ENCODE data around the gene UTY. TPM values are rescaled to one million over a fixed set of nuclear protein-coding genes. Genes with fewer than 3 reads are reported as not detected.

UTY gene
- polyA plus RNA-seq (ENCODE audit: insufficient read length in 4 of 4): 10 to 100 TPM; 21.8 to 27.8 (median 25.5) TPM

DNA sequence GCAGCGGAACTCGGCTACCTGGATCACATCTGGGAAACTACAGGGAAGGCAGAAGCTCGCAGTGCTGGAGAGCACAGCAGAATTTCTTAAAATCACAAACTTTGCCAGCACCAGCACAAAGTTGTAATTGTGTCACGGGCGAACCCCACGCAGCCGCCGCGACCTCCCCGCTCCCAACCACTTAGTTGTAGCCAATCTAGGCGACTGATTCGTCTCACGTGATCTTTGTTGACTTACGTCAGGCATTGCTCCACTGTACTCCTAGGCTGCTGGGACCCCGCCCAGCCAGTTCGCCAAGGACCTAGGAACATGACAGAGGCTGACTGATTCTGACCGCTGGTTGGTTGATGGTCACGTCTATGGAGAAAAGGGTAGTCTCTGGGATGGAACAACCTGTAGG is at the start of gene UTY:
Gene UTY, minus strand, starts transcription at position 206 of the 400 bp plus-strand sequence. CDS start 368 bp downstream, outside the sequence.
- peak; percentile 60 to 76 (median 72) for DNase-seq (ENCODE audit: low read depth in 4 of 4, low spot score in 3 of 4)

DNA sequence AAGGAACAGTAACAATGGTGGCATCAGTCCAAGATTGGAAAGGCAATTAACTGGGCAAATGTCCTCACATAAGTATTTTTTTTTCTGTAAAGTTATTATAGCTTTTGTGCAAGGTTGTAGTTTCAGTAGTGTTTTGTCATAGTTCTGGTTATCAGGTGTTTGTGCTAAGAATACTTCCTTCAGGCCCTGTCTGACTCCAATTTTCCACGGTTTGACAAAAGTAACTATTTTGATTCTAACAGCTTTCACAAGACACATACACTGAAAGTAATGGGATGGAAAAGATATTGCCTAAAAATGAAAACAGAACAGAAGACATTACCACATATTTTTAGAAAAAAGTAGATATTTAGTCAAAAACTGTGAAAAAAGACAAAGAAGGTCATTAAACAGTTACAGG is 40.6 kb upstream of the UTY start:
- DNase-seq (ENCODE audit: low read depth in 4 of 4, low spot score in 3 of 4): no peak

DNA sequence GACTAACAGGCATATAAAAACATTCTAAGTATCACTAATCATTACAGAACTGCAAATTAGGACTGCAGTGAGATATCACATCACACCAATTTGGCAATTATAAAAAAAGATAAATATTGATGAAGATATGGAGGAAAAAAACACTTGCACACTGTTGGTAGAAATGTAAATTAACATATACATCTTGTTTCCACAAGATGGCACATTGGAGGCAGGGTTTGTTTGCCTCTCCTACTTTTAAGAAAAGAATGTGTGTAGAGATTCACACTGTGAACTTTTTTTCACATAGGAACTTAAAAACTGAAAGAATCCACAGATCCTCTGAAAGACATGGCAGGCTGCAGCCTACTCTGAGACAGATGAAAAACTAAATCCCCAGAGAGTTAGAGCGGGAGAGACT is 21.4 kb upstream of the UTY start:
- DNase-seq (ENCODE audit: low read depth in 4 of 4, low spot score in 3 of 4): no peak

DNA sequence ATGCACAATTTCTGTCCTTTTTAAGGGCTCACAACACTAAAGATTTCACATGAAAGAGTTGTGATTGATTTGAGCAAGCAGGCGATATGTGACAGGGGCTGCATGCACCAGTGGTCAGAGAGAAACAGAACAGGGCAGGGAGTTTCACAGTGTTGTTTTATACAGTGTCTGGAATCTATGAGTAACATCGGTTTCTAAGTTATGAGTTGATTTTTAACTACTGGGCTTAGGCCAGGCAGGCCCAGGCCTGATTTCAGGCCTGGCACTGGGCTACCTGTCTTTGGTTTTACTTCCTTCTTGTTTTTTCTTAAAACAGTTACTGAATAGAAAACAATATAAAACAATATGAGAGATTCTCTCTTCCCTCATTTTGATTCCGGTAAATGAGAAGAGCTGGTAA is 13.9 kb upstream of the UTY start:
- no peak for DNase-seq (ENCODE audit: low read depth in 4 of 4, low spot score in 3 of 4)

DNA sequence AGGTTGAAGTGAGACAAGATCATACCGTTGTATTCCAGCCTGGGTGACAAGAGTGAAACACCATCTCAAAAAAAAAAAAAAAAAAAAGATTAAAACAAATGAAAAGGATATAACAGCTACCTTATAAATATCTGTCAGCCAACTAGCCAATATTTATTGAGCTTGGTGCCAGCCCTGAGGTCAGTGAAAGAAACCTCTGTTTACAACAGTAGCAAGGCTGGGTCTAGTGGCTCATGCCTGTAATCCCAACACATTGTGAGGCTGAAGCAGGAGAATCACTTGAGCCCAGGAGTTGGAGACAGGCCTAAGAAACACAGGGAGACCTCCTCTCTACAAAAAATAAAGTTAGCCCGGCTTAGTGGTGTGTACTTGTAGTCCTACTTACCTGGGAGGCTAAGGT is 12.6 kb upstream of the UTY start:
- no peak for DNase-seq (ENCODE audit: low read depth in 4 of 4, low spot score in 3 of 4)

DNA sequence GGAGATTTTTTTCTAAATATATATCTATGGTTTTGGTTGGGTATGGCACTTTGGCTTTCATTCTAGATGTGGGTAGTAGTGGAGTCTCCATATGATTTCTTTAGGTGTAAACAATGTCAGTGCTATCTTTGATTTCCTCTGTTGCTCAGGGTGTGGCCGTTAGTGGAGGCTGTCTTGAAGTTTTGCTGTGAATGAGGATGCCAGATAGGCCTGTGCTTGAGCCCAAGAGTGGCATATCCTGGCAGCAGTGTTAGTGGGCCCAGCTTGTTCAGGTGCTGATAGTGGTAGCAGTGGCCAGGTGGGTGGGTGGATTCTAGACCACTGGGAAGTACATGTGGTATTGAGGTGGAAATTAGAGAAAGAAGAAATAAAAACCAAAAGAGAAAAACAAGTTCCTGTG is 8.9 kb upstream of the UTY start:
- no peak for DNase-seq (ENCODE audit: low read depth in 4 of 4, low spot score in 3 of 4)

DNA sequence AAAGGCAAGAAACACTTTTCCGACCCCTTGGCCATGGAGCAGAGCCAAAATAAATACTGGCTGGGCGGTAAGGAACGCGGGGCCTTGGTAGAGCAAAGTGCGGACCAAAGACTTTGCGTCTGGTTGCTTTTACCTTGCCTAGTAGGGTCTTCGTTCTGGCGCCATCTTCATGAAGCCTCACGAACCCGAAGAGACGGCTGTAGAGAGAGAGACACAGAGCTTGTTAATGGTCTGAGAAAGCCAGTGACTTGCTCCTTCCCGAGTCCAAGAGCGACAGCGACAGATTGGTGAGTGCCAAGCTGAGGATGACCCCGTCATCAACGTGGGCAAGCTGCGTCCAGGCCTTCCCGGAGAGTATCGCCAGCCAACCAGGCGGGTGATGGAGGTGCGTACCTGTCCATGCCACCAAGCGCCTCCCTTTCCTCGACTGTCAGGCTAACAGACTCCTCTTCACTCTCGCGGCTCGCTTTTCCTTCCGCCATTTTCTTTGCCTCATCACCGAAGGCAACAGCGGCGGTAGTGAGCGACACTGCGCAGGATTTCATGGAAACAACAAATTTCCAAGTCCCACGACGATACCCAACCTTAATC is 617 bp downstream of the UTY start:
- peak in 3 of 4 donors; percentile 33 to 42 (median 36) for DNase-seq (ENCODE audit: low read depth in 4 of 4, low spot score in 3 of 4)

DNA sequence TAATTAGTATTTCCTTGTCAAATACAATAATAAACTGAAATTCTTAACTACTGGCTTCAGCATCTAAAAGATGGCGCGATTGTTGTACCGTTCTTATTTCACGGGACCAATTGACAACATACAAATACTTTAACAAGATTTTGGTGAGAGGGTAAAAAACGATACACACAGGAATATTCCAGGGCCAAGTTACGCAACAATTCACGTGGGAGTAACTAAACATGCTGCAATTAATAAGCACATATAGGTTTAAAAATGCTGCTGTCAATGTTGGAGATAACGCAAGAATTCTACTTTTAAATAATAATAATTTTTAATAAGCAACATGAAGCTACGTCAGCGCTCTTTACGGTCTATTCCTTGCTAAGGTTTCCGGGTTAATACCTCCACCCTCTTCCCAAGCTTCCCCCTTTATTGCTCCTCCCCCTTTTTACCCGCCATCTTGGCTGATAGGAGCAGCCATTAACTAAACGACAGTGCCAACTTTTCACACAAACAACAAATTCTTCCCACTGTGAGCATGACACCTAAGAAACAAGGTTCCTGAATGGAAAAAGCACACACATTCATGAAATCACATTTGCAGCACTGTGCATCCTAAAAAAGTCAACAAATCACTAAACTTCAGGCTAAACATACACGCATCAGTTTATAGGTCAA is 1.6 kb downstream of the UTY start:
- DNase-seq (ENCODE audit: low read depth in 4 of 4, low spot score in 3 of 4): peak; percentile 35 to 57 (median 47)

DNA sequence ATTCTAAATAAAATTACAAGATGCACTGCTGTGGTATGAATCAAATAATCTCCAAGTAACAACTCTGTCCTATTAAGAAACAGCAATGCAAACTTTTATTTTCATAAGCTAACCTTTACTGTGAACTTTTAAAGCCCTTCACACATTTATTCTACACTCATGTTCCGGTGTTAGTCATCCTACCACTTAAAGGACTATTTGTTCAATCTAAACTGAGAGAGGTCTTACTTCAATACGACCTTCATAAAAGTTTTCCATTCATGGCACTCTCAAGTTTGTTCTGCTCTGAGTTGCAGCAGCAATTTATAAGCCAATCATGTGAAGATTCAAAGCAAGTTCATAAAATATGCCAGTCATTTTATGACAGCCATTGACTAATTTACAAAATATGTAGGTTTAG is 4.8 kb downstream of the UTY start:
- no peak for DNase-seq (ENCODE audit: low read depth in 4 of 4, low spot score in 3 of 4)

DNA sequence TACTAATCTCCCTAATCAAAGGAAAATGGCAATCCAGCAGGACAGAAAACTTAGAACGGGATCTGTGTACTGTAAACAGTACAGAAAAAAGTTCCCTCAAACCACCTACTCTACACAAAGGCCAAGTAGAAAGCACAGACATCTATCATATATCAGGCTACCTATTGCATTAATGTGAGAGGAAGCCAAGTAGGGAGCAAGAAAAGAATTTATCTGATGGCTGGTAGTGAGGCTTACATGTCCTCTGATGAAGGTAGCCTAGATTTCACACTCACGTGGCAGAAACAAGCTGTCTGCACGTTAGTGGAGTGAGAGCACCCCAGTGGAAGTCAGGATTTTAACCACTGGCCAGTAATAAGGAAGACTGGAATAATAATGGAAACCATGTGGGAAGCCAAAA is 28.3 kb downstream of the UTY start:
- DNase-seq (ENCODE audit: low read depth in 4 of 4, low spot score in 3 of 4): no peak

DNA sequence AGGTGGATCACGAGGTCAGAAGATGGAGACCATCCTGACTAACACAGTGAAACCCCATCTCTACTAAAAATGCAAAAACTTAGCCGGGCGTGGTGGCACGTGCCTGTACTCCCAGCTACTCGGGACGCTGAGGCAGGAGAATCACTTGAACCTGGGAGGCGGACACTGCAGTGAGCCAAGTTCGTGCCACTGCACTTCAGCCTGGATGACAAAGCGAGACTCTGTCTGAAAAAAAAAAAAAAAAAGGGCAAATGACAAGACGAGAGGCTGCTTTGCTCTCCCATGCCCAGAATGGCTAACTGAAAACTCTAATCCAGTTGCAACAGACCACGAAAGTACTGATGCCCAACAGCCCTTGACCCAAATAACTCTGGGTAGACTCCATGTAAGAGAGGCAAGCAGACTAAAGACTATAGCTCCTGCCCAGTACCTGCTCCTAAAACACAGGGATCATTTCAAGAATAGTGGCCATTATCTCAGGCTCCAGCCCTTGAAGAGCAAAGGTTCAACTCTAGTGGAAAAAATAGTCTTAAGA is 29.2 kb downstream of the UTY start:
- no peak for DNase-seq (ENCODE audit: low read depth in 4 of 4, low spot score in 3 of 4)

DNA sequence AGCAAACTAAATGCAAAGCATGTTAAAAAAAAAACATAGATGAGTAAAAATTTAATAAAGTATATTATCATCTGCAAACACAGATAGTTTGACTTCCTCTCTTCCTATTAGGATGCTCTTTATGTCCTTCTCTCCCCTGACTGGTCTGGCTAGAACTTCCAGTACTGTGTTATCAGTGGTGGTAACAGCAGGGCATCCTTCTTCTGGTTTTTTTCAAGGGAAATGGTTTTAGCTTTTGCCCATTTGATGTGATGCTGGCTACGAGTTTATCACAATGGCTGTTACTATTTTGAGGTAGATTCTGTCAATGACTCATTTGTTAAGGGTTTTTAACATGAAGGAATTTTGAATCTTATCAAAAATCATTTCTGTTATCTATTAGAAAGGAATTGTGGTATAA is 34.3 kb downstream of the UTY start:
- DNase-seq (ENCODE audit: low read depth in 4 of 4, low spot score in 3 of 4): no peak

DNA sequence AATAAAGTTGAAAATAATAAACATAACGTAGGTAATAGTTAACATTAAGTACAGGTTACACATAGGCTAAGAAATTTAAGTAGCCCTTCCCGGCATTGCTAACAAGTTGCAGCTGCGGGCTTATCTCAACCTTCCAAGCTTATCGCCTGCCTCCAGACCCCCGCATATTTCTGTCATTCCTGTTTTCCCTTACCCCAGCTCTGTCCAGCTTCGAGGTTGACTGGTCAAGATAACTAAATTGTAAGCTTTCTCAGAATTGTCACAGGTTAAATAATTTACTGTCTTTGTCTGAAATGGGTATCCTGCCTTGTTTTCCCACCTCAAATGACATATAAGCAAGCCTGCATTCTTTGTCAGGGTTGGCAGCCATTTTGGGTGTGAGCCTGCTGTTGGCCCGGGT is 36.7 kb downstream of the UTY start:
- DNase-seq (ENCODE audit: low read depth in 4 of 4, low spot score in 3 of 4): no peak

DNA sequence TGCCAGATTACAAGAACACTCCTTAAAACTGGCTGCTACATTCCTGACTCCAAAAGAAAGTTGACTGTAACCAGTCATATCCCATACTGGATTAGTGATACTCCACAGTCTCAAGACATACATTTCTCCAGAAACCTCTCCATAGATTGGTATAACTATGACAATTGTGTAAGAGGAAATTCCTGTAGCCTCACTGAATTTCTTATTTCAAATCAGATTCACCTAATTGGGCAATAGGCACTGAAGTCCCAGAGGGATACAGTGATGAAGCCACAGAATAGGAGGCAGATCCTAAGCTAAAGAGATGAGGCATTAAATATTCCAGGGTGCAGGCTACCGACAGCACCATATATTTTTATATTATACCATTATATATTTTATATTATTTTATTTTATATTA is 39.0 kb downstream of the UTY start:
- DNase-seq (ENCODE audit: low read depth in 4 of 4, low spot score in 3 of 4): no peak

DNA sequence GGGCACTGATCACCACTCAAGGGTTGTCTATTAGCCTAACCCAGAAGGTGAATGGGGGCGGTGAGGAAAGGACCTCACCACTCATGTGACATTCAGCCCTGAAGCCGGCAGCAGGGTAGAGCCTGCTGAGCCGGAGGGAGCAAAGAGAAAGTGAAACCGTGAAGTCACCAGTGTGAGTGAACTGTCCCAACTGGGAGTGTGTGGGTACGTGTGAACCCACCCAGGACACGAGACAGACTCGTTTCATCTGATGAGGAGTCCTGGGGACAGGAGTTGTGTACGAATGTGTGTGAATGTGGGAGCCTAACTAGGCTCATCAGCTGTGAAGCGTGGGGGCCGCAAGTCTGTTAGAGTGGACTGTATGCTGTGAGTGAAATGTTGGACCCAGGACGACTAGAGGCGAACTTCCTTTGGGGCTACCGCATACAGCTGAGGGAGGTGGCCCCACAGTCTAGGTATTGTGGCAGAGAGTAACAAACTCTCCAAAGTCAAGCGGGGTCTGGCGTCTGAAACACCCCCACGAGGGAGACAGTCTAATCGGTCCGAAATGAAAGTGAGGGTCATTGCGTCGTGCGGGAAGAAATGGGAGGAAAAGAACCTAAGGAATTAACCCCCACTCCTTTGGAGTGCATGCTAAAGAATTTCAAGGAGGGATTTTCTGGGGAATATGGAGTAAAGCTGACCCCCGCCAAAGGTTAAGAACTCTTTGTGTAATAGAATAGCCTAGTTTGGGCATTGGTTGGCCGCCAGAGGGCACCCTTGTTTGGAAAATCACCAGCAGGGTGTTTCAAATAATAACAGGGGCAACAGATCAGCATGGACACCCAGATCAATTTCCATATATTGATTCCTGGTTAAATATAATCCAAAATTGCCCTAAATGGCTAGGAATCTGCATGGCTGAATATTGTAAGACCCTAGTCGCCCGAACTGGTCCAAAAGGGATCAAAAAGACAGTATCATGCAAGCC is 43.6 kb downstream of the UTY start:
- no peak for DNase-seq (ENCODE audit: low read depth in 4 of 4, low spot score in 3 of 4)

DNA sequence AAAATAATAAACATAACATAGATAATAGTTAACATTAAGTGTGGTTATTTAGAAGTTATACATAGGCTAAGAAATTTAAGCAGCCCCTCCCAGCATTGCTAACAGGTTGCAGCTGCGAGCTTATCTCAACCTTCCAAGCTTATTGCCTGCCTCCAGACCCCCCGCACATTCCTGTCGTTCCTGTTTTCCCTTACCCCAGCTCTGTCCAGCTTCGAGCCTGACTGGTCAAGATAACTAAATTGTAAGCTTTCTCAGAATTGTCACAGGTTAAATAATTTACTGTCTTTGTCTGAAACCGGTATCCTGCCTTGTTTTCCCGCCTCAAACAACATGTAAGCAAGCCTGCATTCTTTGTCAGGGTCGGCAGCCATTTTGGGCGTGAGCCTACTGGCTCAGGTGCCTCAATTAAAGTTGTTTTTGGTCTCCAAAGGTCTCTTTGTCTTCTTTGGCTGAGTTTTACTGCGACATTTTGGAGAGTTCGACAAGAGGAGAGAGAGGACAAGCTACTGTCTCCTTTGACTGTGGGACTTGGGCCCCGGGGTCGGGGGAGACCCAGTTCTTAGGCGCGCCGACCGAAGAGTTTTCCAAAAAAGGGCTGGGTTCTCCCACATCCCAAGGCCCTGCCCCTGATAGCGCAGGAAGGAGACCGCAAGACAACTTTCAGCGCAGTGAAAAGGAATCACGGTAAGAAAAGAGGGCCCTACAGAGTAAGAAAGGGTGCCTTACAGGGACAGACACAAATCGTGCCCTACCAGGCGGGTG is 44.4 kb downstream of the UTY start:
- DNase-seq (ENCODE audit: low read depth in 4 of 4, low spot score in 3 of 4): no peak

DNA sequence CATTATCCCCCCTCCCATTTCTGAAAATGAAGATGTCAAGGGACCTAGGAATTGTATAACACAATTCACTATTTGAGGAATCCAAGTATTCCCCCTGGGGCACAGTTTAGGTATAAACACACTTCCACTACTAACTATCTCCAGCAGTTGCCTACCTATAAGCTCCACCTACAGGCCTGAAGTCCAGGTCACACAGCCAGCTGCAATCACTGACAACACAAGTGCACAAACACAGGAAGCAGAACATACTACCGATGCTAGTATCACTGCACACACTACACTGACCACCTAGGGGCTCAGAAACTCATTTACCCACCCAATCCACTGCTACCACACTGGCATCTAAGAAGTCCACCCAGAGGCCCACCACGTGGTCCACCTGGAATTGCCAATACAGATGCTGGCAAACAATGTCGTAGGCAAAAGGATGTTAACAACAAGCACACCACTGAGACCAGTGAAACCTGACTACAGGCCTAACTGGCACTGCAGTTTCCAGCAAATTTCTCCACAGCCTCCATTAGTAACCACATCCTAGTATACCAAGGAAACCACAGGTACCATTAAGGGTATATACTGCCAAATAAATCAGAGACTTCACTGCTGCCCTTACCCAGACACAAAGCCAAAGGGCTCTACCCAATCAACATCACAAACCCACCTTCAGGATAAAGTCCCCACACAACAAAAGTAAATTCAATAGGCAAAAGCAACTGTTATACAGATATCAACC is 47.4 kb downstream of the UTY start:
- no peak for DNase-seq (ENCODE audit: low read depth in 4 of 4, low spot score in 3 of 4)

DNA sequence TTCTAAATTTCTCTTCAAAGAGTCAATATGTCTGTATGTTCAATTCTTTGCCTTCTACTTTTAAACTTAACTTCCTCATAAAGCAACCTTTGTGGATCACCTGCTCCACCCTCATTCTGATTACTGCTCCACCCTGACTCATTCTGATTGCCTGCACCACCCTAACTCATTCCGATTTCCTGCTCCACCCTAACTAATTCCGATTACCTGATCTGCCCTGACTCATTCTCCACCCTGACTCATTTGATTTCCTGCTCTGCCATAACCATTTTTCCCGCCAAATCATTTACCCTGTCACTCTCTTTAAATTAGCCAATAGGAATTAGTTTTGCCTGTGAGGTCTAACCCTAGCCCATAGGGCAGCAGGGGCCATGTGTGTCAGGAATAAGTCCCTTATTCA is 50.3 kb downstream of the UTY start:
- DNase-seq (ENCODE audit: low read depth in 4 of 4, low spot score in 3 of 4): no peak

DNA sequence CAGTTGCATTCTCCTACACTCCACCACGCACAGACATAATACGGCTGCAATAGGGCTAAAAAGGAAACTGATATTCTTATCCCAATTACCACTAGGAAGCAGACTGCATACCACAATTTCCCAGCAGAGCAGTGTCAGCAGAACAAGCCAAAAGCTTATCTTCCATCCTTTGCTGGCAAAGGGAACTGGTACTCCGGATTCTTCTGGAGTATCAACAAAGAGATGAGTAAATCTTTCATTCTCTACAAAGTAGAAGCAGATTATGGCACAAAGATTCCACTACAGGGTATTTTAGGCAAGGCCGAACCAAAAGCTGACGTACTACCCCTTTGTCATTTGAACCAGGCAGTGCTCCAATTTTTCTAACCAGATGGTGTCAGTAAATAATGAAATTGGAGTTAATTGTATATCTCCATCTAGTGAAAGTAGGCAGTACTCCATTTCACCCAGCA is 56.5 kb downstream of the UTY start:
- no peak for DNase-seq (ENCODE audit: low read depth in 4 of 4, low spot score in 3 of 4)

All from right renal pelvis (tissue), 4 donors.